ENCODE results near the gene ANO6.

The ANO6 gene

DNA sequence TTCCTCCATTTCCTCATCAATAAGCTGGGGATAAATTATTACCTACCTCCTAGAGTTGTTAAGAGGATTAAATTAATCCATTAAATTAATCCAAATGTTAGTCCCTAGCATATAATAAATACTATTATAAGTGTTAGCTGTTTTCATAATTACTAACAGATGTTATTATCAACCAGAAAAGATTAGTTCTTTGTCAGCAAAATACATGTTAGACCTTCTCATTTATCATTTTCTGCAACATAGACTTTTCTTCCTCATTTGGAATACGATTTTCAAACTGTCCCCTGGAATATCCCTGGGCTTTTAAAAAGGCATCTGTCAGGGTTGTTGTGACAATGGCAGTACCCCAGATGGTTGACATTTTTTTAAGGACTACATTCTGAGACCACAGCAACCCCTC is 133.1 kb downstream of the ANO6 start:
- FAIRE-seq = no peak

GRCh38 chr12:45349916-45350315 is 134.0 kb downstream of the ANO6 start:
- FAIRE-seq (no peak), DNase-seq (ENCODE audit: insufficient read length, low spot score) (no peak)
- no peak for TF ChIP-seq TAF1 (IDR thresholded peaks at IDR 0.05; ENCODE audit: low read depth, low read length)
- no peak for TF ChIP-seq POLR2AphosphoS5 (IDR thresholded peaks at IDR 0.05; ENCODE audit: low read depth, low read length)
- TF ChIP-seq POU2F2 (IDR thresholded peaks at IDR 0.05; ENCODE audit: low read depth, low read length) = no peak
- no peak for TF ChIP-seq POLR2A (IDR thresholded peaks at IDR 0.05; ENCODE audit: low read depth, low read length)

More for the DNA sequence above, 133.1 kb downstream of the ANO6 start:
- TF ChIP-seq POU2F2 (IDR thresholded peaks at IDR 0.05; ENCODE audit: low read depth, low read length) (no peak), POLR2A (IDR thresholded peaks at IDR 0.05; ENCODE audit: low read depth, low read length) (no peak), SPI1 (IDR thresholded peaks at IDR 0.05; ENCODE audit: low read depth, low read length) (no peak), TAF1 (IDR thresholded peaks at IDR 0.05; ENCODE audit: low read depth, low read length) (no peak), POLR2AphosphoS5 (IDR thresholded peaks at IDR 0.05; ENCODE audit: low read depth, low read length) (no peak), PAX5 (IDR thresholded peaks at IDR 0.05; ENCODE audit: insufficient read depth, low read length, severe bottlenecking) (no peak)
- no peak for DNase-seq (ENCODE audit: insufficient read length, low spot score)

DNA sequence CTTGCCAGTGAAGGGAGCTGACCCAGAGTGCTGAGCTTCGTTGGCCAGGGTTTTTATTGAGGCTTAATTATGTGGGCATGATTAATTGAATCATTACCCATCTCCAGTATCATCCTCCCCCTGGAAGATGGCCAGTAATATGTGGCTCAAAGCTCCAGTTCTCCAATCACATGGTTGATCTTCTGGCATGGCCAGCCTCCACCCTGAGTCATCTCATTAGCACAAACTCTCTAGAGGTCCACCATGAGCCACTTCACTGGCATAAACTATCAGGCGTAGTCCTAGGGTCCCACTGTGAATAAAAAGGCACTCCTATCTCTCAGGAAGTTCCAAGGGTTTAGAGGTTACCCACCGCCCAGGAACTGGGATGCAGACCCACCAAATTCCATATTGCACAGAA is 135.0 kb downstream of the ANO6 start:
- DNase-seq (ENCODE audit: insufficient read length, low spot score) = no peak
- no peak for FAIRE-seq
- TF ChIP-seq SPI1 (IDR thresholded peaks at IDR 0.05; ENCODE audit: low read depth, low read length) (no peak), POU2F2 (IDR thresholded peaks at IDR 0.05; ENCODE audit: low read depth, low read length) (no peak), PAX5 (IDR thresholded peaks at IDR 0.05; ENCODE audit: insufficient read depth, low read length, severe bottlenecking) (no peak), POLR2AphosphoS5 (IDR thresholded peaks at IDR 0.05; ENCODE audit: low read depth, low read length) (no peak), TAF1 (IDR thresholded peaks at IDR 0.05; ENCODE audit: low read depth, low read length) (no peak), POLR2A (IDR thresholded peaks at IDR 0.05; ENCODE audit: low read depth, low read length) (no peak)

DNA sequence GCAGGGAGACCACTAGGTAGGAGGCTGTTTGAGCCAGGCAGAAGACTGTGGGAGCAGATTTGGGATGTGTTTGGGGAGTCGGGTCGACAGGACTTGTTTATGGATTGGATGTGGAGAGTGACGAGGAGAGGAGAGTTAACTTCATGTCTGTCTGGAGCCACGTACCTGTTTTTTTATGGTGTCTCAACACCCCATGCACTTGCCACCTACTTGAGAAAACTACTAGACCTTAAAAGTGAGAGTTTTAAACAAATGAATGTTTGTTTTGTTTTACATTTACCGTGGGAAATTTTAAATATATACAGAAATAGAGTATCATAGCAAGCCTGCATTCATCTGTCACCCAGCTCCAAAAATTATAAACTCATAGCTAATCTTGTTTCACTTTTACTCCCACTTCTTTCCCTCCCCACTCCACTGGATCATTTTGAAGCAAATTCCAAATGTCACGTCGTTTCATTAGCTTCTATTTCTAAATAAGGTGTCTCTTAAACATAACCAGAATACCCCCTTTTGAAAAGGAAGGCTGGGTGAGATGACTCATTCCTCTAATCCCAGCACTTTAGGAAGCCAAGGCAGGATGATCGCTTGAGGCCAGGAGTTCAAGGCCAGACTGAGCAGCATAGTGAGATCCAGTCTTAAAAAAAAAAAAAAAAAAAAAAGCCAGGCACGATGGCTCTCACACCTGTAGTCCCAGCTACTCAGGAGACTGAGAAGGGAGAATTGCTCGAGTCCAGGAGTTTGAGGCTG is 136.2 kb downstream of the ANO6 start:
- no peak for TF ChIP-seq POU2F2 (IDR thresholded peaks at IDR 0.05; ENCODE audit: low read depth, low read length)
- TF ChIP-seq POLR2A (IDR thresholded peaks at IDR 0.05; ENCODE audit: low read depth, low read length) = no peak
- TF ChIP-seq POLR2AphosphoS5 (IDR thresholded peaks at IDR 0.05; ENCODE audit: low read depth, low read length) = no peak
- no peak for TF ChIP-seq TAF1 (IDR thresholded peaks at IDR 0.05; ENCODE audit: low read depth, low read length)
- no peak for DNase-seq (ENCODE audit: insufficient read length, low spot score)
- FAIRE-seq = no peak

DNA sequence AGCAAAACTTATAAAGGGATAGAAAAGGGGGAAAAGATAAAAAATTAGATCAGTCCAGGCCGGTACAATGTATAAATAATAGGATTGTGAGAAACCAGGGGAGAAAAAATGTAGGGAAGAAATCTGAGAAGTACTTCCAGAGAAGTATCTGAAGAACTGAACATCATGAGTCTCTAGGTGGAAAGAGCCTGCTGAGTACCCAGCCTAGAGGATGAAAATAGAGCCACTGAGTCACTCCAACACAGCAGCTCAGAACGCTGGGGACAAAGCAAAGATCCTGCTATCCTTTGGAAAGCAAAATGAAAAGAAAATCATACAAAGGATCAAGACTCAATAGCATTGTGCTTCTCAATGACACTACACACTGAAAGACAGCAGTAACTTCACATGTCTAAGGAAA is 138.0 kb downstream of the ANO6 start:
- DNase-seq (ENCODE audit: insufficient read length, low spot score) (no peak), FAIRE-seq (no peak)
- TF ChIP-seq POLR2AphosphoS5 (IDR thresholded peaks at IDR 0.05; ENCODE audit: low read depth, low read length) (no peak), PAX5 (IDR thresholded peaks at IDR 0.05; ENCODE audit: insufficient read depth, low read length, severe bottlenecking) (no peak), POLR2A (IDR thresholded peaks at IDR 0.05; ENCODE audit: low read depth, low read length) (no peak), POU2F2 (IDR thresholded peaks at IDR 0.05; ENCODE audit: low read depth, low read length) (no peak), TAF1 (IDR thresholded peaks at IDR 0.05; ENCODE audit: low read depth, low read length) (no peak), SPI1 (IDR thresholded peaks at IDR 0.05; ENCODE audit: low read depth, low read length) (no peak)

- no peak for FAIRE-seq
- DNase-seq (ENCODE audit: insufficient read length, low spot score) = no peak
- no peak for TF ChIP-seq SPI1 (IDR thresholded peaks at IDR 0.05; ENCODE audit: low read depth, low read length)
- TF ChIP-seq PAX5 (IDR thresholded peaks at IDR 0.05; ENCODE audit: insufficient read depth, low read length, severe bottlenecking) = no peak
- no peak for TF ChIP-seq POLR2AphosphoS5 (IDR thresholded peaks at IDR 0.05; ENCODE audit: low read depth, low read length)
- no peak for TF ChIP-seq TAF1 (IDR thresholded peaks at IDR 0.05; ENCODE audit: low read depth, low read length)
- TF ChIP-seq POU2F2 (IDR thresholded peaks at IDR 0.05; ENCODE audit: low read depth, low read length) = no peak
- TF ChIP-seq POLR2A (IDR thresholded peaks at IDR 0.05; ENCODE audit: low read depth, low read length) = no peak
These were observed 138.5 kb downstream of the ANO6 start for GRCh38 chr12:45354399-45354798.

DNA sequence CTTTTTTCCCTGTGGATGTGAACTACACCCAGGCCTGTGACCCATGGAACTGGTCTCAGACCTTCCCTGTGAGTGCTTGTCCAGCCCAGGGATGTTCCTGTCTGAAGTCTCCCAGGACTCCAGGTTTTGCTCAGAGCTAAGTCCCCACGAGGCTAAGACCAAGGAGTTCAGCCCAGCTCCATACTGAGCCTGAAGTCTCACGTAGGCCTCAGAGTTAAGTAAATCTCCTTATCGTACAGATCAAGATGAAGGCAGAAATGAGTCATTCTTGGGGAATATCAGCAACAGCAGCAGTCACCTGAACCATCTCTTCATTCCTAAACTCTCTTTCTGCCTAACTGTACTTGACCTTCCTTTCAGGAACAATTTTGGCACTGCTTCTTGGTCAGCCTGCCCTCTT is 139.8 kb downstream of the ANO6 start:
- TF ChIP-seq POLR2A (IDR thresholded peaks at IDR 0.05; ENCODE audit: low read depth, low read length) = no peak
- no peak for TF ChIP-seq POU2F2 (IDR thresholded peaks at IDR 0.05; ENCODE audit: low read depth, low read length)
- no peak for TF ChIP-seq TAF1 (IDR thresholded peaks at IDR 0.05; ENCODE audit: low read depth, low read length)
- TF ChIP-seq PAX5 (IDR thresholded peaks at IDR 0.05; ENCODE audit: insufficient read depth, low read length, severe bottlenecking) = no peak
- TF ChIP-seq SPI1 (IDR thresholded peaks at IDR 0.05; ENCODE audit: low read depth, low read length) = no peak
- no peak for TF ChIP-seq POLR2AphosphoS5 (IDR thresholded peaks at IDR 0.05; ENCODE audit: low read depth, low read length)
- FAIRE-seq = no peak
- no peak for DNase-seq (ENCODE audit: insufficient read length, low spot score)

GRCh38 chr12:45356822-45357538 is 141.1 kb downstream of the ANO6 start:
- DNase-seq (ENCODE audit: insufficient read length, low spot score) = no peak
- TF ChIP-seq POU2F2 (IDR thresholded peaks at IDR 0.05; ENCODE audit: low read depth, low read length) (no peak), POLR2AphosphoS5 (IDR thresholded peaks at IDR 0.05; ENCODE audit: low read depth, low read length) (no peak), POLR2A (IDR thresholded peaks at IDR 0.05; ENCODE audit: low read depth, low read length) (no peak), SPI1 (IDR thresholded peaks at IDR 0.05; ENCODE audit: low read depth, low read length) (no peak), PAX5 (IDR thresholded peaks at IDR 0.05; ENCODE audit: insufficient read depth, low read length, severe bottlenecking) (no peak), TAF1 (IDR thresholded peaks at IDR 0.05; ENCODE audit: low read depth, low read length) (no peak)
- FAIRE-seq = no peak

- FAIRE-seq (no peak), DNase-seq (ENCODE audit: insufficient read length, low spot score) (no peak)
- TF ChIP-seq PAX5 (IDR thresholded peaks at IDR 0.05; ENCODE audit: insufficient read depth, low read length, severe bottlenecking) (no peak), POU2F2 (IDR thresholded peaks at IDR 0.05; ENCODE audit: low read depth, low read length) (no peak), POLR2AphosphoS5 (IDR thresholded peaks at IDR 0.05; ENCODE audit: low read depth, low read length) (no peak), TAF1 (IDR thresholded peaks at IDR 0.05; ENCODE audit: low read depth, low read length) (no peak), SPI1 (IDR thresholded peaks at IDR 0.05; ENCODE audit: low read depth, low read length) (no peak), POLR2A (IDR thresholded peaks at IDR 0.05; ENCODE audit: low read depth, low read length) (no peak)
These were observed 141.9 kb downstream of the ANO6 start for GRCh38 chr12:45357539-45358417.

All from GM12891 (cell line).